Mesenchymal stem cell (in vitro differentiated cells and primary cell): ENCODE measurements around the gene ANXA9.

Experiments
- DNase-seq: peaks from one replicate; pipeline ENCODE4 v3.0.0-alpha.2; 2013
- H2AFZ ChIP-seq: one replicate; pipeline ENCODE4 v1.6.1; 2013; ENCODE audit warnings: low read depth, mild to moderate bottlenecking, control low read depth, inconsistent platforms, low read length, moderate library complexity
- H2AK5ac ChIP-seq: 2 replicates; pipeline ENCODE4 v1.6.1; 2013; ENCODE audit warnings: low read length, moderate library complexity, mild to moderate bottlenecking, inconsistent platforms; ENCODE audit not compliant: severe bottlenecking
- H2BK120ac ChIP-seq: one replicate; pipeline ENCODE4 v1.6.1; 2013; ENCODE audit warnings: low read depth, mild to moderate bottlenecking, inconsistent platforms, low read length, moderate library complexity
- H2BK12ac ChIP-seq, 2 experiments: one replicate each; pipeline ENCODE4 v1.6.1; 2013; ENCODE audit warnings: inconsistent platforms in 2 of 2, low read length in 2 of 2, mild to moderate bottlenecking in 2 of 2, moderate library complexity in 2 of 2, control low read depth in 1 of 2
- H2BK15ac ChIP-seq: one replicate; pipeline ENCODE4 v1.6.1; 2013; ENCODE audit warnings: mild to moderate bottlenecking, low read depth, inconsistent platforms; ENCODE audit not compliant: poor library complexity, severe bottlenecking
- H2BK5ac ChIP-seq: 2 replicates; pipeline ENCODE4 v1.6.1; 2013; ENCODE audit warnings: low read depth, mild to moderate bottlenecking, low read length, control low read depth, inconsistent platforms; ENCODE audit not compliant: poor library complexity, severe bottlenecking
- H3K14ac ChIP-seq, 2 experiments: one replicate each; pipeline ENCODE4 v1.6.1; 2013; ENCODE audit warnings: inconsistent platforms in 2 of 2, low read length in 2 of 2, control low read depth in 1 of 2, mild to moderate bottlenecking in 1 of 2, moderate library complexity in 1 of 2
- H3K18ac ChIP-seq, 2 experiments: one replicate each; pipeline ENCODE4 v1.6.1; 2013; ENCODE audit warnings: inconsistent platforms in 2 of 2, low read length in 2 of 2, control low read depth in 1 of 2, low read depth in 1 of 2, mild to moderate bottlenecking in 1 of 2
- H3K23ac ChIP-seq, 2 experiments: one replicate each; pipeline ENCODE4 v1.6.1; 2013; ENCODE audit warnings: inconsistent platforms in 2 of 2, low read length in 2 of 2, mild to moderate bottlenecking in 2 of 2, moderate library complexity in 2 of 2, control low read depth in 1 of 2
- H3K27ac ChIP-seq: 2 replicates; pipeline ENCODE4 v1.5.1; 2013; ENCODE audit warnings: mild to moderate bottlenecking, moderate library complexity, low read length, control low read depth, inconsistent platforms; ENCODE audit not compliant: poor library complexity, severe bottlenecking
- H3K27me3 ChIP-seq, 2 experiments: 2 replicates each; pipeline versions ENCODE4 v1.6.1 to v1.7.0; 2013; ENCODE audit warnings: low read length in 2 of 2, mild to moderate bottlenecking in 2 of 2, moderate library complexity in 2 of 2, control low read depth in 1 of 2, inconsistent platforms in 1 of 2; ENCODE audit not compliant: control insufficient read depth in 1 of 2, insufficient read depth in 1 of 2
- H3K36me3 ChIP-seq, 2 experiments: 2 replicates each; pipeline versions ENCODE4 v1.6.1 to v1.7.0; 2013; ENCODE audit warnings: low read length in 2 of 2, control low read depth in 1 of 2, inconsistent platforms in 1 of 2, low read depth in 1 of 2, mild to moderate bottlenecking in 1 of 2; ENCODE audit not compliant: insufficient read depth in 2 of 2, control insufficient read depth in 1 of 2
- H3K4ac ChIP-seq, 2 experiments: one replicate each; pipeline ENCODE4 v1.6.1; 2013; ENCODE audit warnings: inconsistent platforms in 2 of 2, low read length in 2 of 2, mild to moderate bottlenecking in 2 of 2, moderate library complexity in 2 of 2, control low read depth in 1 of 2, low read depth in 1 of 2
- H3K4me1 ChIP-seq: 2 replicates; pipeline ENCODE4 v1.6.1; 2013; ENCODE audit warnings: low read depth, low read length, control low read depth; ENCODE audit not compliant: control insufficient read depth, insufficient read depth
- H3K4me2 ChIP-seq: 2 replicates; pipeline ENCODE4 v1.6.1; 2013; ENCODE audit warnings: low read length, mild to moderate bottlenecking, inconsistent platforms; ENCODE audit not compliant: poor library complexity, severe bottlenecking
- H3K4me3 ChIP-seq, 2 experiments: 2 replicates each; pipeline versions ENCODE4 v1.5.1 to v1.7.0; 2013; ENCODE audit warnings: low read length in 2 of 2, mild to moderate bottlenecking in 2 of 2, control low read depth in 1 of 2, low read depth in 1 of 2; ENCODE audit not compliant: insufficient read depth in 1 of 2
- H3K79me1 ChIP-seq: replicated peaks from 2 replicates; pipeline ENCODE4 v1.6.1; 2013; ENCODE audit warnings: mild to moderate bottlenecking, control low read depth, low read length, inconsistent platforms; ENCODE audit not compliant: poor library complexity, severe bottlenecking
- H3K9ac ChIP-seq: 2 replicates; pipeline ENCODE4 v1.7.0; 2013; ENCODE audit warnings: mild to moderate bottlenecking, low read length, moderate library complexity
- H3K9me3 ChIP-seq: 2 replicates; pipeline ENCODE4 v1.7.0; 2013; ENCODE audit warnings: mild to moderate bottlenecking, low read length; ENCODE audit not compliant: control insufficient read depth
- H4K8ac ChIP-seq: one replicate; pipeline ENCODE4 v1.6.1; 2013; ENCODE audit warnings: inconsistent platforms, mild to moderate bottlenecking, low read length, moderate library complexity
- H4K91ac ChIP-seq: one replicate; pipeline ENCODE4 v1.6.1; 2013; ENCODE audit warnings: mild to moderate bottlenecking, low read length, inconsistent platforms
- WGBS: methylation state at CpG from one replicate; pipeline ENCODE4 v1.1.7; 2013; ENCODE audit warnings: mixed read lengths; 5-methylcytosine and 5-hydroxymethylcytosine counted together

The ANXA9 gene

DNA sequence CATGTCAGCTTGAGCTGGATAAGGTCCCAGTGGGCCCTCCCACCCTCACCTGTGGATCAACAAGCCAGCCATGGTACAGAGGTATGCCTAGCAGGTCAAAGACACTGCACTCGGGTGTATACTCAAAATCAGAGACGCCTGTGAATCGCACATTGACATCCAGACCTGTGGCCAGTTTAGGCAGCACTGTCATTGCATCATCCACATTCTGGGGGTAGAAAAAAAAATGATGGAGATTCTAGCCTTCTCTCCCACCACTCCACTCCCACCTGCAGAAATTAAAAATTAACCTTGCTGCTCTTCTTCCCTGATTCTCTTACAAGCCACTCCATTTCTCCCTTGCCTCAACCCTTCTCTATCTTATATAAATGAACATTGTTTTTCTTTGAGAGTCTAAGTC is 18.3 kb downstream of the ANXA9 start:
- 89% methylated on average over 3 of the region's 3 CpGs for WGBS
- no peak overlapping the region for H2BK15ac ChIP-seq

DNA sequence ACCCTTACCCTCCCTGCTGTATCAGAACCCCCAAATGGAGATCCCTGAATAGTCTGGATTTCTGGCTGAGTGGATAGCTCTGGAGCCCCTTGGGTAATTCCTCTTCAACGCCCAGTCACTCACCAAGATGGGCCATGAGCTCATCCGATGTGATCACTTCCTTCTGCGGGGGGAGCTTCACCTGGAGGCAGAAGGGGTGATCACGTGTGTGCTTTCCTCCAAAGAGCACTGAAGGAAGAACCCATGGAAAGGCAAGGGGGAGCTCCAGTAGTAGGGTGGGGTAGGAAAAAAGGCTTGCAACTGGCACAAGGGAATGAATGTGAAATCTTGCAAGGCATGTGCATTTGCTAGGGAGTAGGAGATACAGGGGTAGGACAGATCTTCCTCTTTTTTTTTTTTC is 19.5 kb downstream of the ANXA9 start:
- peak overlapping the region in 1 of 2 experiments; percentile 48 for H2BK12ac ChIP-seq
- H3K4me1 ChIP-seq, result peaks cover 38% of the 10 kb centered on the region
- no peaks in the 10 kb centered on the region for H3K9me3 ChIP-seq
- H2AFZ ChIP-seq, result no peak overlapping the region
- no peak overlapping the region for H3K4ac ChIP-seq
- no peak overlapping the region for H3K4me2 ChIP-seq
- no peak overlapping the region for H2BK120ac ChIP-seq
- no peak overlapping the region for H2BK5ac ChIP-seq
- no peak overlapping the region for H3K4me3 ChIP-seq
- WGBS, result 79% methylated on average over 4 of the region's 4 CpGs
- no peak overlapping the region for H3K27ac ChIP-seq
- no peaks in the 10 kb centered on the region for H3K27me3 ChIP-seq
- DNase-seq, result no peak
- H3K36me3 ChIP-seq, result peaks cover 27 to 51% of the 10 kb centered on the region in 2 experiments
- H3K14ac ChIP-seq, result no peak overlapping the region
- H4K8ac ChIP-seq, result no peak overlapping the region
- no peak overlapping the region for H4K91ac ChIP-seq
- H3K18ac ChIP-seq, result no peak overlapping the region
- peaks cover 6% of the 10 kb centered on the region for H3K79me1 ChIP-seq
- no peak overlapping the region for H2BK15ac ChIP-seq
- H3K23ac ChIP-seq, result no peak overlapping the region
- H2AK5ac ChIP-seq, result peak overlapping the region; percentile 53
- H3K9ac ChIP-seq, result no peak overlapping the region

More for the DNA sequence above, 18.3 kb downstream of the ANXA9 start:
- peaks cover 27 to 51% of the 10 kb centered on the region in 2 experiments for H3K36me3 ChIP-seq
- no peak for DNase-seq
- no peak overlapping the region for H3K23ac ChIP-seq
- H3K4me1 ChIP-seq, result peaks cover 35% of the 10 kb centered on the region
- H2AFZ ChIP-seq, result no peak overlapping the region
- H3K18ac ChIP-seq, result no peak overlapping the region
- no peak overlapping the region for H4K8ac ChIP-seq
- no peak overlapping the region for H3K4me3 ChIP-seq
- no peak overlapping the region for H3K4ac ChIP-seq
- no peak overlapping the region for H2BK120ac ChIP-seq
- no peak overlapping the region for H2BK5ac ChIP-seq
- H3K9me3 ChIP-seq, result no peaks in the 10 kb centered on the region
- H3K27ac ChIP-seq, result no peak overlapping the region
- H3K79me1 ChIP-seq, result peaks cover 6% of the 10 kb centered on the region
- H3K27me3 ChIP-seq, result no peaks in the 10 kb centered on the region
- peak overlapping the region; percentile 76 for H2AK5ac ChIP-seq
- H4K91ac ChIP-seq, result no peak overlapping the region
- H2BK12ac ChIP-seq, result no peak overlapping the region
- no peak overlapping the region for H3K9ac ChIP-seq
- no peak overlapping the region for H3K14ac ChIP-seq
- no peak overlapping the region for H3K4me2 ChIP-seq

DNA sequence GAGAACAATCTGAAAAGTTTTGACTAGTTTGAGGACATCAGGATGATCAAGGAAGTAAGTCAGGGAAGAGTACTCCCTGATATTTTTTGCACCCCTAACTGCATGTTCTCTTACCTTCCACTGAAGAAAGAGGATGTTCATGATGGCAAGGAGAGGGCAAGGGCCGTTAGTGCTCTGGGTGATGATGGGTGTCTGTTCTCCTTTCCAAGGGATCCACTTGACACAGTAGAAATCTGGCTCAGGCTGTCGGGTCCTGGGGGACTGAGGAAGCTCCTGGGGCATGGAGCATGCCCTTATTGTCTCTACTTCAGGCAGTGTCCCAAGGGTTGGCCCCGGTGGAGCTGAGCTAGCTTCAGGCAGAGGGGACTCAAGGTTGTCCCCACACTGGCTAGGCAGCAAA is 20.0 kb downstream of the ANXA9 start:
- Histone ChIP-seq H4K91ac (no peak overlapping the region), H2BK120ac (no peak overlapping the region), H3K36me3 (peaks cover 23 to 47% of the 10 kb centered on the region in 2 experiments), H2AFZ (no peak overlapping the region), H2AK5ac (no peak overlapping the region), H2BK15ac (no peak overlapping the region), H3K4me1 (peaks cover 36% of the 10 kb centered on the region), H2BK12ac (peak overlapping the region in 1 of 2 experiments; percentile 19), H3K27ac (no peak overlapping the region), H4K8ac (no peak overlapping the region), H3K4me3 (no peak overlapping the region), H3K18ac (peak overlapping the region in 1 of 2 experiments; percentile 76), H3K79me1 (peaks cover 6% of the 10 kb centered on the region), H3K9ac (no peak overlapping the region), H3K14ac (no peak overlapping the region), H3K4ac (peak overlapping the region in 1 of 2 experiments; percentile 35), H3K23ac (peak overlapping the region in 1 of 2 experiments; percentile 38), H3K4me2 (no peak overlapping the region), H3K9me3 (no peaks in the 10 kb centered on the region), H2BK5ac (no peak overlapping the region), H3K27me3 (no peaks in the 10 kb centered on the region)
- 90% methylated on average over 3 of the region's 3 CpGs for WGBS
- no peak for DNase-seq

DNA sequence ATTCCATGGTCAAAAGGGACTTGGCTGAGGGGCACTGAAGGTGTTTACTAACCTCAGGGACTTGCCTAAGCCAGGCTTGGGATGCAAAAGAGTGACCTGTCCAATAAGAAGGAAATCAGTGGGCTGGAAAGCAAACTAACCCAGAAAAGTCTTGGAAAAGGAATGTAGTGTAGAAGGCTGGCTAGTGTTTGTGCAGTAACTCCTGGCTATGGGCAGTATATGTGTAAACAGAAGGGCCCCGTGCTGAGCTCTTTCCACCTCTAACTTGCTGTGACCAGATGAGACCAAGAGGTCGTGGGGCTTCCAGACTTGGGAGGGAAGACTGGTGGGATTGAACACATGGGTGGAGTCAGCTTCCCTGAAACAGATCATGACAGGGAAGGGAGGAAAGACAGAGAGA is 20.5 kb downstream of the ANXA9 start:
- Histone ChIP-seq H4K8ac (no peak overlapping the region), H3K23ac (peak overlapping the region in 1 of 2 experiments; percentile 38), H3K18ac (no peak overlapping the region), H2AK5ac (no peak overlapping the region), H2BK5ac (no peak overlapping the region), H3K14ac (no peak overlapping the region), H3K4ac (peak overlapping the region in 1 of 2 experiments; percentile 35), H2BK12ac (peak overlapping the region in 1 of 2 experiments; percentile 19), H2BK15ac (no peak overlapping the region), H2AFZ (no peak overlapping the region), H3K36me3 (peaks cover 18 to 41% of the 10 kb centered on the region in 2 experiments), H3K9me3 (no peaks in the 10 kb centered on the region), H3K4me1 (peaks cover 34% of the 10 kb centered on the region), H3K27me3 (no peaks in the 10 kb centered on the region), H4K91ac (no peak overlapping the region), H3K4me3 (no peak overlapping the region), H3K4me2 (no peak overlapping the region), H2BK120ac (no peak overlapping the region), H3K9ac (no peak overlapping the region), H3K27ac (no peak overlapping the region), H3K79me1 (peaks cover 6% of the 10 kb centered on the region)
- WGBS, result 56% methylated on average over 2 of the region's 2 CpGs
- DNase-seq, result peak; percentile 33
